ENCODE results near the gene CACNA1H.

Gene CACNA1H

GRCh38 chr16:1158456-1159324 is 5.8 kb downstream of the CACNA1H start:
- DNase-seq (ENCODE audit: low spot score) = no peak

- no peak for DNase-seq (ENCODE audit: low spot score)
These were observed 6.5 kb downstream of the CACNA1H start for GRCh38 chr16:1159325-1159972.

- DNase-seq (ENCODE audit: low spot score) = no peak
These were observed 7.3 kb downstream of the CACNA1H start for GRCh38 chr16:1159973-1160772.

- no peak for DNase-seq (ENCODE audit: low spot score)
These were observed 8.0 kb downstream of the CACNA1H start for GRCh38 chr16:1160773-1161348.

GRCh38 chr16:1162701-1163566 is 10.0 kb downstream of the CACNA1H start:
- DNase-seq (ENCODE audit: low spot score) = no peak

DNA sequence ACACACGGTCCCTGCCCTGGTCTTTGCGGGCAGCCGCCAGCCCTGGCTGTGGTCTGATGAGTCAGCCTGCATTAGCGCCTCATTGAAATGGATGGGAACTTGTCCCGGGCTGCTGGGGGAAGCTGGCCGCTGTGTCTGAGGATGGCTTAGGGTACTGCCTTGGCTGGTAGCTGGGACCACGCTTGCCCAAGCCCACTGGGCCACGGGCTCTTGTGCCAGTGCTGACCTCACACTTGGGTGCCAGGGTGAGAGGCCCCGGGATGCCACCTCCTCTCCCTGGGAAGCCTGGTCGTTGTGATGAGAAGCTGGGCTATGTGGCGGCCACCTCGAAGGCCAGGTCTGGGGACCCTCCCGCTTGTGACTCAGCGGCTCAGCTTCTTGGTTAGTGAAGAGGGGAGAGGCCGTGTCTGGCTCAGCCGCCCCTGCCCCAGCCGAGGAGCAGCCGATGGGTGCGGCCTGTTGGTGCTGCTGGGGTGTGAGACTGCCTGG is 10.7 kb downstream of the CACNA1H start:
- DNase-seq (ENCODE audit: low spot score) = no peak

DNA sequence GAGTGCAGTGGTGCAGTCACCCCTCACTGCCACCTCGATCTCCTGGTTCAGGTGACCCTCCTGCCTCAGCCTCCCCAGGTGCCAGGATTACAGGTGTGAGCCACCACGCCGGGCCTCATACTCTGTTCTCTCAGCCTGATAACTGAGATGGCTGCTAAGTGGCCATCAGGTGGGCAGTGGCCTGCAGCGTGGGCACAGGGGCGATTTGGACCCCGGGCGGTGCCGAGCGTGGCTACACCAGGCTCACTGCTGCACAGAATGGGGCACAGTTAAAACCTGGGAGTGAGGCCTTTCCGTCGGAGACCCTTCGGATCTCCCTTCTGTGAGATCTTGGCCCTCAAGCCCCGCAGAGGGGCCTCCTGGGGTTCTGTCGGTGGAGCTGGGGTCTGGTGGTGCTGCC is 11.5 kb downstream of the CACNA1H start:
- DNase-seq (ENCODE audit: low spot score) = no peak

GRCh38 chr16:1164975-1165374 is 12.1 kb downstream of the CACNA1H start:
- no peak for DNase-seq (ENCODE audit: low spot score)

GRCh38 chr16:1165511-1165910 is 12.6 kb downstream of the CACNA1H start:
- no peak for DNase-seq (ENCODE audit: low spot score)

GRCh38 chr16:1167276-1168107 is 14.6 kb downstream of the CACNA1H start:
- no peak for DNase-seq (ENCODE audit: low spot score)

- DNase-seq (ENCODE audit: low spot score) = no peak
These were observed 15.9 kb downstream of the CACNA1H start for GRCh38 chr16:1168837-1169236.

DNA sequence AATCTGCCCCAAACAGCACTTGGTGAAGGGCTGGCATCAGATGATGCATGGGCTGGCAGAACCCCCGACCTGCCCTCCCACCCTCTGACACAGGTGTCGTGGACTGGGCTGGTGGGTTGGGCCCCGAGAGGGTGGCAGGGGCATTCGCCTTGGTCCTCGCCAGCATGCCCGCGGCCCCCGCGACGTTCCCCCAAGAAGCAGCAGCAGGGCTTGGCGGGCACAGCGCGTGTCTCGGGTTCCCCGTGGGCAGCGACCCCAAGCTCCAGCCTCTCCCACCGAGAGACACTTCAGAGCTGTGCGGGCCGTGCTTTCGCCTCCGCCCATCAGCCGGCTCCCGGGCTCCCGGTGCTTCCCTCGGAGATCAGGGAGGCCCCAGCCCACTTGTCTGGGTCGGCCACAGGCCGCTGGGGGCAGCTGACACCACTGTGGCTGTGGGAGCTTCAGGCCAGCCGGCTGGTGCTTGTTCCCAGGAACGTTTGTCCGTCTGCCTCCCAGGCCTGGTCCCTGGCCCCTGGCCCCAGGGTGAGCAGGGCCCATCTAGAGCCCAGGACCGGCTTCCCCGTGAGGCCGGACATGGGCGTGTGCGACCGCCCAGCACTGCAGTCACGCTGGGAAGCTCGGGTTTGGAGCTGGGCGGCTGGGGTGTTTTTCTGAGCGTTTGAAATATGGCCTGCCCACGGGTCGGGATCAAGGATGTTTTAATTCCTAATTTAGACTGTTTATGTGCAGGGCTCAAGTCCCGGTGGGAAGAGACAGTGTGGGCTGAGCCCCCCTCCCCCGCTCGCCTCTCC is 16.6 kb downstream of the CACNA1H start:
- no peak for DNase-seq (ENCODE audit: low spot score)

- no peak for DNase-seq (ENCODE audit: low spot score)
These were observed 17.1 kb downstream of the CACNA1H start for GRCh38 chr16:1170076-1170418.

DNA sequence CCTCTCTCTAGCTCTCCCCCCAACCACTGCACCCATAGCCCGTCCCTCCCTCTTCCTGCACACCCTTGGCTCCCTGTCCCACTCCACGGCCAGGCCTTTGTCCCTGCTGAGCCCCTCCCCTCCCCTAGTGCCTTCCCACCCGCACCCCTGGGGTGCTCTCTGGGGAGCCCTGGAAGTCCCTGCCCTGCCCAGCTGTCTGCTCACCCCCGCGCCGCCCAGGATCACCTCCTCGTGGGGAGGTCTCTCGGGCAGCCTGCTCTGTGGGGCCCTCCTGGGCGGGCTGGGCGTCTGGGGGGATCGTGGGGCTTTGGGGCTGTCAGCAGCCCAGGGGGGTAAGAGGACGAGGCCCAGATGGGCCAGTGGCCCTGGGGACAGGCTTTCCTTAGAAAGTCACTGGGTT is 18.1 kb downstream of the CACNA1H start:
- no peak for DNase-seq (ENCODE audit: low spot score)

GRCh38 chr16:1171854-1172428 is 19.0 kb downstream of the CACNA1H start:
- no peak for DNase-seq (ENCODE audit: low spot score)

DNA sequence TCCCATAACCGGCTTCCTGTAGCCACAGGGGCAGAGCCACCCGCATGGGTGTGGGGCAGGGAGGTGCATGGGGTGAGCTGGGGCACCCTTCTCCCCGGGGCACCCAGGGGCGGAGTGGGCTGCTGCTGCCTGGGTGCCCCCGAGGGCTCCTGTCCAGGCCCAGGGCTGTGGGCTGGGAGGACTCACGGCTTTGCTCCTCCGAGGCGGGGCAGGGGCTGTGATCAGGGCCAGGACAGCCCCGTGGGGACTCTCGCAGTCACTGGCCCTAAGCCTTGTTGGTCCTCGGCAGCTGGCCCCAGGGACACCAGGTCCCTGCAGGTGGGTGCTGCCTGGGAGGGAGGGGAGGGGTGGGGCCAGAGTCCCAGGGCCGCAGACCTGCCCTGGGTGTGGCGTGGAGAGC is 19.7 kb downstream of the CACNA1H start:
- no peak for DNase-seq (ENCODE audit: low spot score)

DNA sequence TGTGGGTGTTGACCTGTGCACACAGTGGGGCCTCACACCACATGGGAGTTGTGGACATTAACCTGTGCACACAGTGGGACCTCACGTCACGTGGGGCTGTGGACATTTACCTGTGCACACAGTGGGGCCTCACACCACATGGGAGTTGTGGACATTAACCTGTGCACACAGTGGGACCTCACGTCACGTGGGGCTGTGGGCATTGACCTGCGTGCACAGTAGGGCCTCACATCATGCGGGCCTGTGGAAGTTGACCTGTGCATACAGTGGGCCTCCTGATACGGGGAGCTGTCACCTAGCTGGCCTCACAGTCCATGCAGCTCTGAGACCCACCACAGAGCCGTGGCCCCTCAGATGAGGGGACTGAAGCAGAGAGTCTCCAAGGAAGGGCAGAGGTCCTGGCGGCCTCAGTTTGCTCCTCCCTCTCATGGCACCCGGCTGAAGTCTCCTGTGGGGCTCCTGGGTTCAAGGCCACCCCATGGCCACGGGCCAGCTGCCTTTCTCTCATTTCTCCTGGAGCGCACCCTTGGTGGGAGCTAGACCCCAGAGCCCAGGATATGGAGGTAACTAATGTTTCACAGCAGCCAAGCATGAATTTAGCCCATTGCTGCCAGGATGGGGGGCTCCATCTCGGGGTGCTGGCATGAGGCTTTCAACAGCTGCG is 21.0 kb downstream of the CACNA1H start:
- no peak for DNase-seq (ENCODE audit: low spot score)

DNA sequence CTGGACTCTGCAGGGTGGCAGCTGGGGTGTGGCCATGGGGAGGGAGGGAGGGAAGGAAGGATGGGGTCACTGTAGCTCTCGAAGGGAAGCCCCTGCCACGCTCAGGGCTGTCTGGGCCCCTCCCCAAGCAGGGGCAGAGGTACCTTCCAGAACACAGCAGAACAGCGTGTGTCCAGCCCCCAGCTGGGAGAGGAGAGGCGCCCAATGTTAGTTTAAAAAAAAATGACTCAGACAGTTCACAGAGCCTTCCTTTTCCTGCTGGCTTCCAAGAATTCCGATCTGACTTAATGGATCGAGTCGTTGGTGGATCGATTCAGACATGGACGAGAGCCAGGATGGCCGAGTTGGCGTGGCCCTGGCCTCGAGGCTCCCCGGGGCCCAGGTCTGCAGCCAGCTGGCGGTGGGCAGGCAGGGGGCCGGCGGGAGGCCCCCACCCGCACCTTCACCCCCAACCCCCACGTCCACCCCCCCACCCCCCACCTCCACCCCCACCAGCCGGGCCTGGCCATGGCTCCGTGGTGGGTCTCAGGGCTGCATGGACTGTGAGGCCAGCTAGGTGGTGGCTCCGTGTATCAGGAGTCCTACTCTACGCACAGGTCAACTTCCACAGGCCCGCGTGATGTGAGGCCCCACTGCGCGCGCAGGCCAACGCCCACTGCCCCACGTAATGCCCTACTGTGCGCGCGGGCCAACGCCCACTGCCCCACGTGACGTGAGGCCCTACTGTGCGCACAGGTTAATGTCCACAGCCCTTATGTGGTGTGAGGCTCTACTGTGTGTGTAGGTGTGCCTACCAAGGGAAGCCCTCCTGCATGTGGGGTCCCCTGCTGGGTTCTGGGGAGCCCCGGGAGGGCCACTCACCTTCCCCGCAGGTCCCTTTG is 21.8 kb downstream of the CACNA1H start:
- DNase-seq (ENCODE audit: low spot score) = peak; percentile 51

Measured in GM03348 (cell line).